MM.1S (cell line): ENCODE results near the gene OSBP.

Experiments used
- CTCF ChIP-seq: fragments of 300-600 bp; sonication (generic); IDR thresholded peaks from 2 replicates; pipeline ENCODE4 v1.5.1; 2016; ENCODE audit warnings: antibody characterized with exemption, low read length, mixed read lengths
- EZH2phosphoT487 ChIP-seq: fragments of 300-600 bp; sonication (generic); IDR thresholded peaks from 2 replicates; pipeline ENCODE4 v1.6.1; 2018; ENCODE audit warnings: antibody characterized with exemption, low read length

GRCh38 chr11:59572091-59572490 lies 43.5 kb downstream of the OSBP start:
- TF ChIP-seq CTCF (no peak), EZH2phosphoT487 (no peak)
